GM23338 (cell line): ENCODE data around the gene NQO2. TPM values are rescaled to one million over a fixed set of nuclear protein-coding genes. Genes with fewer than 3 reads are reported as not detected.
A peak's percentile ranks its signal among the peaks of the same experiment; 100 is the strongest.

Experiments
- ATAC-seq: fragments of 200-7000 bp; cut with Tn5 transposase; 3 replicates; pipeline ENCODE4 v1.9.1; 2020
- DNase-seq: peaks from one replicate; pipeline ENCODE4 v3.0.0-alpha.2; 2015; ENCODE audit warnings: low spot score
- H2AFZ ChIP-seq: fragments of 200-600 bp; sonication (generic); 2 replicates; pipeline ENCODE4 v1.8.0; 2016; ENCODE audit warnings: antibody characterized with exemption, mild to moderate bottlenecking, moderate library complexity
- H3F3A ChIP-seq: fragments of 200-600 bp; sonication (generic); replicated peaks from 2 replicates; pipeline ENCODE4 v1.8.0; 2017; ENCODE audit warnings: antibody characterized with exemption, mixed run types, low read depth
- H3K27ac ChIP-seq: fragments of 200-600 bp; sonication (generic); 2 replicates; pipeline ENCODE4 v1.6.1; 2016; ENCODE audit warnings: low read depth
- H3K27me3 ChIP-seq: fragments of 200-600 bp; sonication (generic); 2 replicates; pipeline ENCODE4 v1.8.0; 2016; ENCODE audit warnings: mild to moderate bottlenecking, mixed run types, moderate library complexity; ENCODE audit not compliant: insufficient read depth
- H3K36me3 ChIP-seq: fragments of 200-600 bp; sonication (generic); 2 replicates; pipeline ENCODE4 v1.8.0; 2016; ENCODE audit warnings: mild to moderate bottlenecking; ENCODE audit not compliant: insufficient read depth
- H3K4me1 ChIP-seq: fragments of 200-600 bp; sonication (generic); 2 replicates; pipeline ENCODE4 v1.8.0; 2016; ENCODE audit warnings: mild to moderate bottlenecking, moderate library complexity; ENCODE audit not compliant: insufficient read depth
- H3K4me2 ChIP-seq: fragments of 200-600 bp; sonication (generic); 2 replicates; pipeline ENCODE4 v1.7.1; 2017; ENCODE audit warnings: mixed run types
- H3K4me3 ChIP-seq: fragments of 200-600 bp; sonication (generic); 2 replicates; pipeline ENCODE4 v1.6.1; 2016; ENCODE audit warnings: mixed run types
- H3K79me2 ChIP-seq: fragments of 200-600 bp; sonication (generic); replicated peaks from 2 replicates; pipeline ENCODE4 v1.8.0; 2017; ENCODE audit warnings: mild to moderate bottlenecking; ENCODE audit not compliant: insufficient read depth
- H3K9me2 ChIP-seq: fragments of 200-600 bp; sonication (generic); 2 replicates; pipeline ENCODE4 v1.8.0; 2017; ENCODE audit not compliant: insufficient read depth
- H4K20me1 ChIP-seq: fragments of 200-600 bp; sonication (generic); replicated peaks from 2 replicates; pipeline ENCODE4 v1.8.0; 2017; ENCODE audit warnings: mild to moderate bottlenecking; ENCODE audit not compliant: insufficient read depth
- H3K27ac Mint-ChIP-seq: 2 replicates; pipeline ENCODE4 v1.8.0; 2020; ENCODE audit warnings: inconsistent platforms, mild to moderate bottlenecking, moderate library complexity, mixed read lengths
- H3K27me3 Mint-ChIP-seq: 3 replicates; pipeline ENCODE4 v1.8.0; 2022; ENCODE audit warnings: low read depth, mild to moderate bottlenecking, moderate library complexity, mixed read lengths, inconsistent platforms; ENCODE audit not compliant: insufficient read depth, poor library complexity
- H3K36me3 Mint-ChIP-seq: 3 replicates; pipeline ENCODE4 v1.8.0; 2021; ENCODE audit warnings: low read depth, mild to moderate bottlenecking, inconsistent platforms, moderate library complexity, mixed read lengths
- H3K4me1 Mint-ChIP-seq: 3 replicates; pipeline ENCODE4 v1.8.0; 2020; ENCODE audit warnings: mild to moderate bottlenecking, inconsistent platforms, mixed read lengths
- H3K4me3 Mint-ChIP-seq: 3 replicates; pipeline ENCODE4 v1.8.0; 2021; ENCODE audit warnings: moderate library complexity, mild to moderate bottlenecking, inconsistent platforms, mixed read lengths
- H3K9me3 Mint-ChIP-seq: 3 replicates; pipeline ENCODE4 v1.8.0; 2020; ENCODE audit warnings: moderate library complexity, mild to moderate bottlenecking, inconsistent platforms, mixed read lengths
- CREB1 ChIP-seq: fragments of 250-450 bp; sonication (Bioruptor Pico); IDR thresholded peaks from 2 replicates; pipeline ENCODE4 v1.5.0; 2020; ENCODE audit warnings: low read depth, mild to moderate bottlenecking, moderate library complexity
- EZH2 ChIP-seq: fragments of 200-600 bp; sonication (generic); IDR thresholded peaks from one replicate; pipeline ENCODE4 v1.8.0; 2017; ENCODE audit warnings: antibody characterized with exemption, mild to moderate bottlenecking, low read depth; ENCODE audit not compliant: unreplicated experiment
- EZH2phosphoT487 ChIP-seq: fragments of 200-600 bp; sonication (generic); IDR thresholded peaks from one replicate; pipeline ENCODE4 v1.8.1; 2018; ENCODE audit warnings: antibody characterized with exemption; ENCODE audit not compliant: unreplicated experiment
- JUNB ChIP-seq: IDR thresholded peaks from one replicate; pipeline ENCODE4 v1.6.1; 2016; ENCODE audit warnings: antibody characterized with exemption; ENCODE audit not compliant: unreplicated experiment
- NANOG ChIP-seq: IDR thresholded peaks from 2 replicates; pipeline ENCODE4 v1.6.1; 2016; ENCODE audit warnings: antibody characterized with exemption, borderline replicate concordance
- POLR2AphosphoS5 ChIP-seq: IDR thresholded peaks from 2 replicates; pipeline ENCODE4 v1.6.1; 2016; ENCODE audit warnings: antibody characterized with exemption, low read depth
- STAT1 ChIP-seq: IDR thresholded peaks from one replicate; pipeline ENCODE4 v1.6.1; 2016; ENCODE audit warnings: antibody characterized with exemption; ENCODE audit not compliant: unreplicated experiment
- ZNF114 ChIP-seq: fragments of 250-450 bp; sonication (Bioruptor Pico); IDR thresholded peaks from 2 replicates; pipeline ENCODE4 v1.5.0; 2020; ENCODE audit warnings: mild to moderate bottlenecking, moderate library complexity
- ZNF331 ChIP-seq: fragments of 250-450 bp; sonication (Bioruptor Pico); IDR thresholded peaks from 2 replicates; pipeline ENCODE4 v1.5.0; 2020; ENCODE audit warnings: low read depth, mild to moderate bottlenecking, moderate library complexity
- polyA plus RNA-seq: library from polyadenylated mRNA; unstranded; fragments of >200 nt; fragmentation: Nextera tagmentation; extraction: Ambion mirVana; gene quantifications from 2 replicates; pipeline ENCODE4 v1.2.1, GENCODE V29; 2016
- total RNA-seq: library from RNA; depleted of rRNA; stranded (reverse); fragments of >200 nt; shearing (Covaris generic); gene quantifications from 2 replicates; pipeline ENCODE4 v1.2.3, GENCODE V29; 2014
- TF ChIP-seq, protein P1 (sequence below), 2 experiments: fragments of 200-600 bp in 1 of 2; sonication (generic) in 1 of 2; conservative IDR thresholded peaks; 2 replicates each; pipeline versions ENCODE4 v1.5.1 to v1.6.1; 2016 to 2017; ENCODE audit warnings: antibody characterized with exemption in 2 of 2, low read depth in 2 of 2, mild to moderate bottlenecking in 2 of 2, moderate library complexity in 1 of 2
- TF ChIP-seq, protein P2 (sequence below): IDR thresholded peaks from one replicate; pipeline ENCODE4 v1.6.1; 2018; ENCODE audit warnings: antibody characterized with exemption; ENCODE audit not compliant: unreplicated experiment
- TF ChIP-seq, protein P3 (sequence below): IDR thresholded peaks from 2 replicates; pipeline ENCODE4 v1.6.1; 2016; ENCODE audit warnings: antibody characterized with exemption
- TF ChIP-seq, protein P4 (sequence below): fragments of 250-450 bp; sonication (Bioruptor Pico); IDR thresholded peaks from 2 replicates; pipeline ENCODE4 v1.5.0; 2020; ENCODE audit warnings: mild to moderate bottlenecking, moderate library complexity

NQO2 gene
- total and polyA plus RNA-seq, 2 experiments from 2014 or later: 117 to 173 TPM

DNA sequence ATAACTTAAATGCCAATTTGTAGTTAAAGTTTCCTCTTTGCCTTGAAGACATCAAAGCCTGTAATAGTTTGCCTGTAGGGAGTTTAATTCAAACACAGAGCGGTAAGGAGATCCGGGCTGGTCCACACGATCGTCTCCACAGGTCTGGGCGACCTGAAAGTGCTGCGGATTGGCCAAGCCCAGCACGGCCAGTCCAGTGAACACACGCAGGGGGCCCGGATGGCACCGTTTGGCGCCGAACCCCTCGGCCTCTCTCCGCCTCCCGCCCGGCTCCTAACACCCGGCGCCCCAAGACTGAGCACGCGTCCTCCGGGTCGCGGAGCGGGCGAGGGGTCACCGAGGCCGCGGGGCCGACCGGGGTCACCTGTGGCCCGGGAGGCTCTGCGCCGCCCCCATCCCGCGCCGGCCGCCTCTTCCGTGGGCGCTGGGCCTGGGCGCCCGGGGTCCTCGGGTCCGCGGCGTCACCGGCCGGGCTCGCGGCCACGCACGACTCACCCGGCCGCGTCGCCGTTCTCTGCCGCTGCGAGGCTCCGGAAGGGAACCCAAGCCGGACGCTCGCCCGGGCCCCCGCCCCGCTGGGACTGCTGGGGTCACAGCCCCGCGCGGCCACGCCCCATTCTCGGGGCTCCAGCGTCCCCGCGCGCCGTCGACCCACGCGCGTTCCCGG lies 28.8 kb upstream of the NQO2 start:
- H2AFZ ChIP-seq: no peak overlapping the region; the same call in 1 of the 2 replicates
- H3K27ac Mint-ChIP-seq: no peak overlapping the region
- ATAC-seq: peak; percentile 84

More for the DNA sequence above, 28.8 kb upstream of the NQO2 start:
- H3K27me3 Mint-ChIP-seq: peaks cover 13% of the 10 kb centered on the region
- peak; percentile 77 for DNase-seq
- Histone ChIP-seq H3K9me2 (0 out of 2 replicates have a peak, but pooled peaks cover 5% of the 10 kb centered on the region), H3K27ac (no peak overlapping the region), H3K36me3 (no peaks in the 10 kb centered on the region), H4K20me1 (no peaks in the 10 kb centered on the region), H3F3A (peaks cover 12% of the 10 kb centered on the region), H3K4me2 (peak overlapping the region; percentile 82), H3K4me3 (peak overlapping the region; percentile 63), H3K4me1 (0 out of 2 replicates have a peak, but pooled peaks cover 6% of the 10 kb centered on the region), H3K27me3 (peaks cover 9% of the 10 kb centered on the region), H3K79me2 (no peaks in the 10 kb centered on the region)
- peaks cover 12% of the 10 kb centered on the region; the same call in 2 of the 3 replicates for H3K9me3 Mint-ChIP-seq
- H3K4me3 Mint-ChIP-seq: peak overlapping the region; percentile 82
- H3K36me3 Mint-ChIP-seq: no peaks in the 10 kb centered on the region
- TF ChIP-seq STAT1 (no peak), POLR2AphosphoS5 (no peak), ZNF331 (no peak), CREB1 (CRISPR knock-in tag) (no peak), ZNF114 (CRISPR knock-in tag) (no peak), EZH2phosphoT487 (no peak), JUNB (no peak), EZH2 (no peak), NANOG (no peak)
- TF ChIP-seq, protein P1, sequence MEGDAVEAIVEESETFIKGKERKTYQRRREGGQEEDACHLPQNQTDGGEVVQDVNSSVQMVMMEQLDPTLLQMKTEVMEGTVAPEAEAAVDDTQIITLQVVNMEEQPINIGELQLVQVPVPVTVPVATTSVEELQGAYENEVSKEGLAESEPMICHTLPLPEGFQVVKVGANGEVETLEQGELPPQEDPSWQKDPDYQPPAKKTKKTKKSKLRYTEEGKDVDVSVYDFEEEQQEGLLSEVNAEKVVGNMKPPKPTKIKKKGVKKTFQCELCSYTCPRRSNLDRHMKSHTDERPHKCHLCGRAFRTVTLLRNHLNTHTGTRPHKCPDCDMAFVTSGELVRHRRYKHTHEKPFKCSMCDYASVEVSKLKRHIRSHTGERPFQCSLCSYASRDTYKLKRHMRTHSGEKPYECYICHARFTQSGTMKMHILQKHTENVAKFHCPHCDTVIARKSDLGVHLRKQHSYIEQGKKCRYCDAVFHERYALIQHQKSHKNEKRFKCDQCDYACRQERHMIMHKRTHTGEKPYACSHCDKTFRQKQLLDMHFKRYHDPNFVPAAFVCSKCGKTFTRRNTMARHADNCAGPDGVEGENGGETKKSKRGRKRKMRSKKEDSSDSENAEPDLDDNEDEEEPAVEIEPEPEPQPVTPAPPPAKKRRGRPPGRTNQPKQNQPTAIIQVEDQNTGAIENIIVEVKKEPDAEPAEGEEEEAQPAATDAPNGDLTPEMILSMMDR (conservative IDR thresholded peaks at IDR 0.05; ENCODE audit: low read depth in 2 of 2): no peak
- TF ChIP-seq, protein P2, sequence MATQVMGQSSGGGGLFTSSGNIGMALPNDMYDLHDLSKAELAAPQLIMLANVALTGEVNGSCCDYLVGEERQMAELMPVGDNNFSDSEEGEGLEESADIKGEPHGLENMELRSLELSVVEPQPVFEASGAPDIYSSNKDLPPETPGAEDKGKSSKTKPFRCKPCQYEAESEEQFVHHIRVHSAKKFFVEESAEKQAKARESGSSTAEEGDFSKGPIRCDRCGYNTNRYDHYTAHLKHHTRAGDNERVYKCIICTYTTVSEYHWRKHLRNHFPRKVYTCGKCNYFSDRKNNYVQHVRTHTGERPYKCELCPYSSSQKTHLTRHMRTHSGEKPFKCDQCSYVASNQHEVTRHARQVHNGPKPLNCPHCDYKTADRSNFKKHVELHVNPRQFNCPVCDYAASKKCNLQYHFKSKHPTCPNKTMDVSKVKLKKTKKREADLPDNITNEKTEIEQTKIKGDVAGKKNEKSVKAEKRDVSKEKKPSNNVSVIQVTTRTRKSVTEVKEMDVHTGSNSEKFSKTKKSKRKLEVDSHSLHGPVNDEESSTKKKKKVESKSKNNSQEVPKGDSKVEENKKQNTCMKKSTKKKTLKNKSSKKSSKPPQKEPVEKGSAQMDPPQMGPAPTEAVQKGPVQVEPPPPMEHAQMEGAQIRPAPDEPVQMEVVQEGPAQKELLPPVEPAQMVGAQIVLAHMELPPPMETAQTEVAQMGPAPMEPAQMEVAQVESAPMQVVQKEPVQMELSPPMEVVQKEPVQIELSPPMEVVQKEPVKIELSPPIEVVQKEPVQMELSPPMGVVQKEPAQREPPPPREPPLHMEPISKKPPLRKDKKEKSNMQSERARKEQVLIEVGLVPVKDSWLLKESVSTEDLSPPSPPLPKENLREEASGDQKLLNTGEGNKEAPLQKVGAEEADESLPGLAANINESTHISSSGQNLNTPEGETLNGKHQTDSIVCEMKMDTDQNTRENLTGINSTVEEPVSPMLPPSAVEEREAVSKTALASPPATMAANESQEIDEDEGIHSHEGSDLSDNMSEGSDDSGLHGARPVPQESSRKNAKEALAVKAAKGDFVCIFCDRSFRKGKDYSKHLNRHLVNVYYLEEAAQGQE: no peak
- TF ChIP-seq, protein P3, sequence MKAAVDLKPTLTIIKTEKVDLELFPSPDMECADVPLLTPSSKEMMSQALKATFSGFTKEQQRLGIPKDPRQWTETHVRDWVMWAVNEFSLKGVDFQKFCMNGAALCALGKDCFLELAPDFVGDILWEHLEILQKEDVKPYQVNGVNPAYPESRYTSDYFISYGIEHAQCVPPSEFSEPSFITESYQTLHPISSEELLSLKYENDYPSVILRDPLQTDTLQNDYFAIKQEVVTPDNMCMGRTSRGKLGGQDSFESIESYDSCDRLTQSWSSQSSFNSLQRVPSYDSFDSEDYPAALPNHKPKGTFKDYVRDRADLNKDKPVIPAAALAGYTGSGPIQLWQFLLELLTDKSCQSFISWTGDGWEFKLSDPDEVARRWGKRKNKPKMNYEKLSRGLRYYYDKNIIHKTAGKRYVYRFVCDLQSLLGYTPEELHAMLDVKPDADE: no peak
- TF ChIP-seq, protein P4, sequence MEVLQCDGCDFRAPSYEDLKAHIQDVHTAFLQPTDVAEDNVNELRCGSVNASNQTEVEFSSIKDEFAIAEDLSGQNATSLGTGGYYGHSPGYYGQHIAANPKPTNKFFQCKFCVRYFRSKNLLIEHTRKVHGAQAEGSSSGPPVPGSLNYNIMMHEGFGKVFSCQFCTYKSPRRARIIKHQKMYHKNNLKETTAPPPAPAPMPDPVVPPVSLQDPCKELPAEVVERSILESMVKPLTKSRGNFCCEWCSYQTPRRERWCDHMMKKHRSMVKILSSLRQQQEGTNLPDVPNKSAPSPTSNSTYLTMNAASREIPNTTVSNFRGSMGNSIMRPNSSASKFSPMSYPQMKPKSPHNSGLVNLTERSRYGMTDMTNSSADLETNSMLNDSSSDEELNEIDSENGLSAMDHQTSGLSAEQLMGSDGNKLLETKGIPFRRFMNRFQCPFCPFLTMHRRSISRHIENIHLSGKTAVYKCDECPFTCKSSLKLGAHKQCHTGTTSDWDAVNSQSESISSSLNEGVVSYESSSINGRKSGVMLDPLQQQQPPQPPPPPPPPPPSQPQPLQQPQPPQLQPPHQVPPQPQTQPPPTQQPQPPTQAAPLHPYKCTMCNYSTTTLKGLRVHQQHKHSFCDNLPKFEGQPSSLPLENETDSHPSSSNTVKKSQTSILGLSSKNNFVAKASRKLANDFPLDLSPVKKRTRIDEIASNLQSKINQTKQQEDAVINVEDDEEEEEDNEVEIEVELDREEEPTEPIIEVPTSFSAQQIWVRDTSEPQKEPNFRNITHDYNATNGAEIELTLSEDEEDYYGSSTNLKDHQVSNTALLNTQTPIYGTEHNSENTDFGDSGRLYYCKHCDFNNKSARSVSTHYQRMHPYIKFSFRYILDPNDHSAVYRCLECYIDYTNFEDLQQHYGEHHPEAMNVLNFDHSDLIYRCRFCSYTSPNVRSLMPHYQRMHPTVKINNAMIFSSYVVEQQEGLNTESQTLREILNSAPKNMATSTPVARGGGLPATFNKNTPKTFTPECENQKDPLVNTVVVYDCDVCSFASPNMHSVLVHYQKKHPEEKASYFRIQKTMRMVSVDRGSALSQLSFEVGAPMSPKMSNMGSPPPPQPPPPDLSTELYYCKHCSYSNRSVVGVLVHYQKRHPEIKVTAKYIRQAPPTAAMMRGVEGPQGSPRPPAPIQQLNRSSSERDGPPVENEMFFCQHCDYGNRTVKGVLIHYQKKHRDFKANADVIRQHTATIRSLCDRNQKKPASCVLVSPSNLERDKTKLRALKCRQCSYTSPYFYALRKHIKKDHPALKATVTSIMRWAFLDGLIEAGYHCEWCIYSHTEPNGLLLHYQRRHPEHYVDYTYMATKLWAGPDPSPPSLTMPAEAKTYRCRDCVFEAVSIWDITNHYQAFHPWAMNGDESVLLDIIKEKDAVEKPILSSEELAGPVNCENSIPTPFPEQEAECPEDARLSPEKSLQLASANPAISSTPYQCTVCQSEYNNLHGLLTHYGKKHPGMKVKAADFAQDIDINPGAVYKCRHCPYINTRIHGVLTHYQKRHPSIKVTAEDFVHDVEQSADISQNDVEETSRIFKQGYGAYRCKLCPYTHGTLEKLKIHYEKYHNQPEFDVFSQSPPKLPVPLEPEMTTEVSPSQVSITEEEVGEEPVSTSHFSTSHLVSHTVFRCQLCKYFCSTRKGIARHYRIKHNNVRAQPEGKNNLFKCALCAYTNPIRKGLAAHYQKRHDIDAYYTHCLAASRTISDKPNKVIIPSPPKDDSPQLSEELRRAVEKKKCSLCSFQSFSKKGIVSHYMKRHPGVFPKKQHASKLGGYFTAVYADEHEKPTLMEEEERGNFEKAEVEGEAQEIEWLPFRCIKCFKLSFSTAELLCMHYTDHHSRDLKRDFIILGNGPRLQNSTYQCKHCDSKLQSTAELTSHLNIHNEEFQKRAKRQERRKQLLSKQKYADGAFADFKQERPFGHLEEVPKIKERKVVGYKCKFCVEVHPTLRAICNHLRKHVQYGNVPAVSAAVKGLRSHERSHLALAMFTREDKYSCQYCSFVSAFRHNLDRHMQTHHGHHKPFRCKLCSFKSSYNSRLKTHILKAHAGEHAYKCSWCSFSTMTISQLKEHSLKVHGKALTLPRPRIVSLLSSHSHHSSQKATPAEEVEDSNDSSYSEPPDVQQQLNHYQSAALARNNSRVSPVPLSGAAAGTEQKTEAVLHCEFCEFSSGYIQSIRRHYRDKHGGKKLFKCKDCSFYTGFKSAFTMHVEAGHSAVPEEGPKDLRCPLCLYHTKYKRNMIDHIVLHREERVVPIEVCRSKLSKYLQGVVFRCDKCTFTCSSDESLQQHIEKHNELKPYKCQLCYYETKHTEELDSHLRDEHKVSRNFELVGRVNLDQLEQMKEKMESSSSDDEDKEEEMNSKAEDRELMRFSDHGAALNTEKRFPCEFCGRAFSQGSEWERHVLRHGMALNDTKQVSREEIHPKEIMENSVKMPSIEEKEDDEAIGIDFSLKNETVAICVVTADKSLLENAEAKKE: no peak
- H3K4me1 Mint-ChIP-seq: peaks cover 4% of the 10 kb centered on the region; the same call in 2 of the 3 replicates
